AG04450 (cell line): ENCODE data around the gene SLC66A1. TPM values are rescaled to one million over a fixed set of nuclear protein-coding genes. Genes with fewer than 3 reads are reported as not detected.
A peak's percentile ranks its signal among the peaks of the same experiment; 100 is the strongest.

Experiments
- CTCF ChIA-PET: fragments of 300-600, 350-600 bp; formaldehyde crosslinking; extraction: SDS; loops from one replicate; lab custom pipeline; 2022; ENCODE audit warnings: antibody characterized with exemption, inconsistent platforms; lab: Charles Lee
- POLR2A ChIA-PET: fragments of 350-600 bp; formaldehyde crosslinking; extraction: SDS; loops from one replicate; lab custom pipeline; 2021; ENCODE audit warnings: antibody characterized with exemption, inconsistent platforms; lab: Yijun Ruan, JAX
- DNase-seq: peaks from one replicate; pipeline ENCODE4 v3.0.0-alpha.2; 2011; ENCODE audit warnings: low read depth, low spot score
- H3K27ac ChIP-seq: one replicate; pipeline ENCODE4 v1.5.1; 2012; ENCODE audit warnings: low read depth, low read length, control low read depth
- H3K27me3 ChIP-seq: one replicate; pipeline ENCODE4 v1.6.0; 2012; ENCODE audit warnings: low read length; ENCODE audit not compliant: control insufficient read depth, insufficient read depth
- H3K4me3 ChIP-seq: 2 replicates; pipeline ENCODE4 v1.5.1; 2011; ENCODE audit warnings: mild to moderate bottlenecking, low read depth, low read length, control low read depth
- H3K9me3 ChIP-seq: 2 replicates; pipeline ENCODE4 v1.5.1; 2012; ENCODE audit warnings: low read length; ENCODE audit not compliant: control insufficient read depth, insufficient read depth
- polyA plus RNA-seq: library from polyadenylated mRNA; depleted of rRNA; stranded (reverse); fragments of >200 nt; gene quantifications from 2 replicates; pipeline ENCODE4 v1.2.3, GENCODE V29; 2011
- TF ChIP-seq, protein P1 (sequence below): IDR thresholded peaks from 2 replicates; pipeline ENCODE4 v1.5.1; 2011; ENCODE audit warnings: low read depth, low read length, control low read depth, inconsistent platforms

Gene SLC66A1
- polyA plus RNA-seq, 1 experiment = 11.5 TPM

GRCh38 chr1:19374083-19374801 is 62.1 kb downstream of the SLC66A1 start:
- Histone ChIP-seq H3K4me3 (no peak overlapping the region), H3K27me3 (no peaks in the 10 kb centered on the region), H3K27ac (no peak overlapping the region), H3K9me3 (peaks cover 10% of the 10 kb centered on the region; the same call in 1 of the 2 replicates)
- DNase-seq = no peak
- ChIA-PET CTCF (interaction anchor here (0.7 to 1.5 kb wide), 5 partner anchors 10 to 277 kb away, joined by 3 to 7 read pairs (median 3); no protein-coding TSS in a partner anchor), POLR2A (no interaction called here)
- TF ChIP-seq, protein P1, sequence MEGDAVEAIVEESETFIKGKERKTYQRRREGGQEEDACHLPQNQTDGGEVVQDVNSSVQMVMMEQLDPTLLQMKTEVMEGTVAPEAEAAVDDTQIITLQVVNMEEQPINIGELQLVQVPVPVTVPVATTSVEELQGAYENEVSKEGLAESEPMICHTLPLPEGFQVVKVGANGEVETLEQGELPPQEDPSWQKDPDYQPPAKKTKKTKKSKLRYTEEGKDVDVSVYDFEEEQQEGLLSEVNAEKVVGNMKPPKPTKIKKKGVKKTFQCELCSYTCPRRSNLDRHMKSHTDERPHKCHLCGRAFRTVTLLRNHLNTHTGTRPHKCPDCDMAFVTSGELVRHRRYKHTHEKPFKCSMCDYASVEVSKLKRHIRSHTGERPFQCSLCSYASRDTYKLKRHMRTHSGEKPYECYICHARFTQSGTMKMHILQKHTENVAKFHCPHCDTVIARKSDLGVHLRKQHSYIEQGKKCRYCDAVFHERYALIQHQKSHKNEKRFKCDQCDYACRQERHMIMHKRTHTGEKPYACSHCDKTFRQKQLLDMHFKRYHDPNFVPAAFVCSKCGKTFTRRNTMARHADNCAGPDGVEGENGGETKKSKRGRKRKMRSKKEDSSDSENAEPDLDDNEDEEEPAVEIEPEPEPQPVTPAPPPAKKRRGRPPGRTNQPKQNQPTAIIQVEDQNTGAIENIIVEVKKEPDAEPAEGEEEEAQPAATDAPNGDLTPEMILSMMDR = peak; percentile 48

- H3K27ac ChIP-seq = no peak overlapping the region
- DNase-seq = no peak
Observed at GRCh38 chr1:19374926-19375325, 62.8 kb downstream of the SLC66A1 start.

DNA sequence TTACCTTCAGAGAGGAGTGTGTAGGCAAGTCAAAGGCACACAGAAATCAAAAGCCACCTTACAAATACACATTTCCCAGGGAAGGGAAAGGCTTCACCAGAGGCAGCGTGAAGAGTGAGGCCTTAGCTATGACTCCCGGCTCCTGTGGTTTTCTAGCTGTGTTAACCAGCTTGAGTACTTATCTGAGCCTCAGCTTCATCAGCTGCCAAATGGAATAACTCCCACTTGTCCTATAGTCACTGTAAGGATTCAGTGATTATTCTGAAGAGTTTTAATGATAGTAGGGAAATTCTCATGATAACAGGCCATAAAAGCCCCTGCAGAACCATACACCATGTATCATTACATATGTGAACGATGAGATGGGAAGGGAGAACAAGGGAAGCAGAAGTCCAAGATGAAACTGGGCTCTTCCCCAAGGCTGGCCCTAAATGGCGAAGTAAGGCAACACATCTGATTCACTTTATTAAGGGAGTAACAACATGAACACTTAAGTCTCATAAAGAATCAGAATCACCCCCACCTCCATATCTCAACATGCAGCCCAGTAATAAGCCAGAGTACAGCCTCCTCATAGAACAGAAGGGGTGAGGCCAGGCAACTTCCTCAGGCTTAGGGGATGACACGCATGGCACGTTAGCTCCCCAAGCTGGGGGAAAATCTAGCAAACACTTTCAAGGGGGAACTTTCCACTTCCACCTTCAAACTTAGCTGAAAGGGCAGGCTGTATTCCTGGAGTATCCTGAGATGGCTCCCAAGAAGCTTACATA is 63.7 kb downstream of the SLC66A1 start:
- no peak for DNase-seq
- Histone ChIP-seq H3K27ac (no peak overlapping the region), H3K9me3 (peaks cover 10% of the 10 kb centered on the region), H3K27me3 (no peaks in the 10 kb centered on the region), H3K4me3 (no peak overlapping the region)
- TF ChIP-seq, protein P1 = no peak
- ChIA-PET POLR2A (interaction anchor here (0.6 kb wide), 1 partner anchor 47 kb away, joined by 3 read pairs; no protein-coding TSS in a partner anchor), CTCF (interaction anchor here (1.1 to 1.8 kb wide), 5 partner anchors 275 to 340 kb away, joined by 3 to 7 read pairs (median 4); no protein-coding TSS in a partner anchor)

More at GRCh38 chr1:19374926-19375325, 62.8 kb downstream of the SLC66A1 start:
- Histone ChIP-seq H3K4me3 (no peak overlapping the region), H3K9me3 (peaks cover 10% of the 10 kb centered on the region; the same call in 1 of the 2 replicates), H3K27me3 (no peaks in the 10 kb centered on the region)
- ChIA-PET CTCF (interaction anchor here (1.0 to 1.5 kb wide), 3 partner anchors 11 to 276 kb away, joined by 3 to 7 read pairs (median 3); no protein-coding TSS in a partner anchor), POLR2A (no interaction called here)
- TF ChIP-seq, protein P1 = no peak

GRCh38 chr1:19376428-19377372 is 64.6 kb downstream of the SLC66A1 start:
- ChIA-PET CTCF (interaction anchor here (0.5 to 1.8 kb wide), 6 partner anchors 35 to 339 kb away, joined by 4 to 7 read pairs (median 5); no protein-coding TSS in a partner anchor), POLR2A (no interaction called here)
- H3K4me3 ChIP-seq = no peak overlapping the region

More at GRCh38 chr1:19376428-19377372, 64.6 kb downstream of the SLC66A1 start:
- TF ChIP-seq, protein P1 = no peak
- H3K27me3 ChIP-seq = no peaks in the 10 kb centered on the region
- no peak for DNase-seq
- peaks cover 10% of the 10 kb centered on the region for H3K9me3 ChIP-seq
- H3K27ac ChIP-seq = no peak overlapping the region
